Type B pancreatic cell (in vitro differentiated cells): ENCODE measurements around the gene TLL2. TPM values are rescaled to one million over a fixed set of nuclear protein-coding genes. Genes with fewer than 3 reads are reported as not detected.

ENCODE experiments used
- DNase-seq: peaks from one replicate; pipeline ENCODE4 v3.0.0; 2021; ENCODE audit warnings: mixed read lengths; ENCODE audit not compliant: unreplicated experiment; ENCODE audit errors: extremely low spot score
- H3K27ac Mint-ChIP-seq: 2 replicates; pipeline ENCODE4 v1.8.0; 2021; ENCODE audit warnings: mild to moderate bottlenecking, mixed read lengths
- H3K27me3 Mint-ChIP-seq: 2 replicates; pipeline ENCODE4 v1.8.0; 2021; ENCODE audit warnings: mixed read lengths
- H3K36me3 Mint-ChIP-seq: 2 replicates; pipeline ENCODE4 v1.8.0; 2021; ENCODE audit warnings: mixed read lengths
- H3K4me1 Mint-ChIP-seq: one replicate; pipeline ENCODE4 v1.8.0; 2021; ENCODE audit warnings: mixed read lengths; ENCODE audit not compliant: unreplicated experiment
- H3K4me3 Mint-ChIP-seq: 2 replicates; pipeline ENCODE4 v1.8.0; 2021; ENCODE audit warnings: mild to moderate bottlenecking, mixed read lengths
- H3K9me3 Mint-ChIP-seq: 2 replicates; pipeline ENCODE4 v1.8.0; 2021; ENCODE audit warnings: mixed read lengths
- total RNA-seq: library from RNA; stranded (reverse); gene quantifications from 2 replicates; pipeline ENCODE4 v1.2.1, GENCODE V29; 2021; ENCODE audit warnings: low replicate concordance
- TF ChIP-seq, protein P1 (sequence below): fragments of 200-600 bp; sonication (generic); conservative IDR thresholded peaks from 2 replicates; pipeline ENCODE4 v1.5.0; 2021; ENCODE audit warnings: antibody characterized with exemption, mild to moderate bottlenecking

TLL2 gene
- total RNA-seq, 1 donor from 2014 or later: 0.85 TPM

DNA sequence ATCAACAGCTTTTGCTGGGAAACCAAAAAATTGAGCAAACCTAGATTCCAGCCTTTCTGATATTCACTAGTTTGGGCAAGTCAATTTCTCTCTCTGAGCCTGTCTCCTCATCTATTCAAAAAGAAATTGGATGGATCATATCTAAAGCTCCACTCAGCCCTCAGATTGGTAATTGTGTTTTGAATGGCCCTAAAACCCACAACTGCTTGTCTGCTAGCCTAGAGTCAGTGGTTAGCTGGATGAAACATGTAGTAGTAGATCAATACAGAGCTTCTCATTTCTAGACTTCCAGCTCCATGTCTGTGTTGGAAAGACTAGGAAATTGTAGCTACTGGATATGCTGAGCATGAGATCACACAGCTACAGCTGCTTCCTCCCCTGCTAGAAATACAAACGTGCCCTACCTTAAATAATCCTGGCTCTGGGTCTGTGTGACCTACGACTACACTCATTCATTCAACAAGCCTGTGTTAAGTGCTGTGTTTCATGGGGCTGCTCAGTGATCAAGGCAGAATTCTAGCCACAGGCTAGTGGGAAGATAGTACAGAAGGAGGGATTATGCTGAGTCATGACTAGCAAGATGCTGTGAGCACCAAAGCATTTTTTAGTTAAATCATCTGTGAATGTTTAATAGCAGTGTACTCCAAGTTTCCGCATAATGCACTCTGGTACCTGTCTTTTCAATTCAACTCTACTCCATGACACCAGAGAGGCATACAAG is 193.8 kb downstream of the TLL2 start:
- H3K27me3 Mint-ChIP-seq: peaks cover 14% of the 10 kb centered on the region
- no peaks in the 10 kb centered on the region for H3K36me3 Mint-ChIP-seq
- no peaks in the 10 kb centered on the region for H3K9me3 Mint-ChIP-seq
- H3K4me1 Mint-ChIP-seq: no peaks in the 10 kb centered on the region
- DNase-seq: no peak
- TF ChIP-seq, protein P1, sequence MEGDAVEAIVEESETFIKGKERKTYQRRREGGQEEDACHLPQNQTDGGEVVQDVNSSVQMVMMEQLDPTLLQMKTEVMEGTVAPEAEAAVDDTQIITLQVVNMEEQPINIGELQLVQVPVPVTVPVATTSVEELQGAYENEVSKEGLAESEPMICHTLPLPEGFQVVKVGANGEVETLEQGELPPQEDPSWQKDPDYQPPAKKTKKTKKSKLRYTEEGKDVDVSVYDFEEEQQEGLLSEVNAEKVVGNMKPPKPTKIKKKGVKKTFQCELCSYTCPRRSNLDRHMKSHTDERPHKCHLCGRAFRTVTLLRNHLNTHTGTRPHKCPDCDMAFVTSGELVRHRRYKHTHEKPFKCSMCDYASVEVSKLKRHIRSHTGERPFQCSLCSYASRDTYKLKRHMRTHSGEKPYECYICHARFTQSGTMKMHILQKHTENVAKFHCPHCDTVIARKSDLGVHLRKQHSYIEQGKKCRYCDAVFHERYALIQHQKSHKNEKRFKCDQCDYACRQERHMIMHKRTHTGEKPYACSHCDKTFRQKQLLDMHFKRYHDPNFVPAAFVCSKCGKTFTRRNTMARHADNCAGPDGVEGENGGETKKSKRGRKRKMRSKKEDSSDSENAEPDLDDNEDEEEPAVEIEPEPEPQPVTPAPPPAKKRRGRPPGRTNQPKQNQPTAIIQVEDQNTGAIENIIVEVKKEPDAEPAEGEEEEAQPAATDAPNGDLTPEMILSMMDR: no peak
- no peak overlapping the region for H3K27ac Mint-ChIP-seq
- no peak overlapping the region for H3K4me3 Mint-ChIP-seq

DNA sequence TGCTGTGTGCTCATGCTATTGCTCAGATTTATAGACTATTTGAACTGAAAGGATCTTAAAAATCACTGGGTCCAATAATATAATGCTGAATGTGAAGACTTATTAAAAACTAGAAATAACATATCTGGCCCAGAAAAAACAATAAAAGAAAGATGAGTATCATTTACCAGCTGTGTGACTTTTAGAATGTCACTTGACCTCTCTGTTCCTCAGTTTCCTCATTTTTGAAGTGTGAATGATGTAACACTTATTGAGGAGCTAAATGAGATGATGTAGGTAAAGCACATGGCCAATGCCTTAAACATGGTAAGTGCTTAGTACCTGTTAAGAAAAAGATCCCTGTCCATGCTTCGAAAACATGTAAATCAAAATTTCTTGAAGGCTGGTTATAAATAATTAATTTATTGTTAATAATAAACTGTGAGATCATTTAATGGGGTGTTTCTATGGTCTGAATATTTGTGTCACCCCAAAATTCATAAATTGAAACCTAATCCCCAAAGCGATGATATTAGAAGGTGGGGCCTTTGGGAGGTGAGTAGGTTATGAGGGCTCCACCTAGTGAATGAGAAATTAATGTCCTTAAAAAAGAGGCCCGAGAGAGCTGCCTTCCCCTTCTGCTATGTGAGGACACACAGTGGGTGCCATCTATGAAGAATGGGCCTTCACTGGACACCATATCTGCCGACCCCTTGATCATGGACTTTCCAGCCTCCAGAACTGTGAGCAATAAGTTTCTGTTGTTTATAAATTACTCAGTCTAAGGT is 196.5 kb downstream of the TLL2 start:
- peaks cover 6% of the 10 kb centered on the region for H3K27me3 Mint-ChIP-seq

More for the DNA sequence above, 196.5 kb downstream of the TLL2 start:
- no peak for DNase-seq
- TF ChIP-seq, protein P1: no peak
- H3K4me1 Mint-ChIP-seq: no peaks in the 10 kb centered on the region
- no peak overlapping the region for H3K4me3 Mint-ChIP-seq
- H3K9me3 Mint-ChIP-seq: no peaks in the 10 kb centered on the region
- H3K36me3 Mint-ChIP-seq: no peaks in the 10 kb centered on the region
- H3K27ac Mint-ChIP-seq: no peak overlapping the region

Other genes with a start within 250 kb of the TLL2 start
- 21.7 and 59.8 TPM in 2 replicates for gene BLNK, start 242.4 kb downstream of the TLL2 start, total RNA-seq
- not detected in 2 replicates for gene DNTT, start 209.5 kb downstream of the TLL2 start, total RNA-seq
- not detected in 2 replicates for gene OPALIN, start 154.9 kb downstream of the TLL2 start, total RNA-seq
- 152 and 202 TPM in 2 replicates for gene TM9SF3, start 73.1 kb upstream of the TLL2 start, total RNA-seq
- 3.5 and 3.7 TPM in 2 replicates for gene PIK3AP1, start 206.6 kb upstream of the TLL2 start, total RNA-seq